IPS DF 6.9 (cell line): ENCODE data around the gene LRRTM4.

Source experiments
- DNase-seq: peaks from one replicate; pipeline ENCODE4 v3.0.0-alpha.2; 2013; ENCODE audit warnings: low read depth, low spot score
- H3K27ac ChIP-seq: one replicate; pipeline ENCODE4 v1.5.1; 2013; ENCODE audit warnings: low read length, control low read depth
- H3K27me3 ChIP-seq: 2 replicates; pipeline ENCODE4 v1.6.1; 2013; ENCODE audit warnings: mild to moderate bottlenecking, low read length; ENCODE audit not compliant: control insufficient read depth, insufficient read depth
- H3K36me3 ChIP-seq: 2 replicates; pipeline ENCODE4 v1.6.1; 2013; ENCODE audit warnings: low read length; ENCODE audit not compliant: control insufficient read depth, insufficient read depth
- H3K4me1 ChIP-seq: 2 replicates; pipeline ENCODE4 v1.6.1; 2013; ENCODE audit warnings: low read length; ENCODE audit not compliant: control insufficient read depth, insufficient read depth
- H3K4me3 ChIP-seq: 2 replicates; pipeline ENCODE4 v1.5.1; 2013; ENCODE audit warnings: mild to moderate bottlenecking, low read length
- H3K9me3 ChIP-seq: 2 replicates; pipeline ENCODE4 v1.6.1; 2013; ENCODE audit warnings: low read length, inconsistent platforms; ENCODE audit not compliant: control insufficient read depth, insufficient read depth
- WGBS: extraction: QIAGEN DNeasy Blood & Tissue Kit; methylation state at CpG from one replicate; pipeline ENCODE4 v1.1.7; 2013; ENCODE audit warnings: mixed read lengths, missing lambda C conversion rate; ENCODE audit not compliant: insufficient read length, insufficient coverage; 5-methylcytosine and 5-hydroxymethylcytosine counted together

LRRTM4 gene

DNA sequence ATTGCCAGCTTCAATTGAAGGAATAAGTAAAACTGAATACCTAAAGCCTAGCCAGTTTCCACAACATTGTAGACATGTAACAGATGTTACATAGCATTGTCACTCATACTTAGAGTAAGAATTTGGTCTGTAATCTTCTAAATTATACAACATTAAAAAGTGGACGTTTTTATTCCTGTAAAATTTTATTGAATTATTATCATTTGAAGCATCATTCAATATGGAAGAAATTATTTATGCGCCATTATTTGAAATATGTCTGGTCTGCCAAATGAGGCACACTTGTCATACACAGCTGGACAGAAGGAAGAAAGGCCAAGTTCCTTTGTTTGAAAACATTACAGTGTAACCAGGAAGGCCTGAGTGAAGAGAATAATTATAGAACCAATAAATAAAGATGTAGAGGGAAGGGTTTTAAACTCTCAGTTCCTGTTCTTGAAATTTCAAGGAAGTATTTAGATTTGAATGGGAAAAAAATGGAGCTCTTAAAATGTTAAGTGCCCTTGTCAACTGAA is 575.5 kb downstream of the LRRTM4 start:
- Histone ChIP-seq H3K9me3 (no peaks in the 10 kb centered on the region), H3K36me3 (no peaks in the 10 kb centered on the region), H3K4me1 (no peaks in the 10 kb centered on the region), H3K27ac (no peak overlapping the region), H3K27me3 (no peaks in the 10 kb centered on the region), H3K4me3 (no peak overlapping the region)
- no peak for DNase-seq
- WGBS: no CpG with 5 or more reads among the region's 2 CpGs

DNA sequence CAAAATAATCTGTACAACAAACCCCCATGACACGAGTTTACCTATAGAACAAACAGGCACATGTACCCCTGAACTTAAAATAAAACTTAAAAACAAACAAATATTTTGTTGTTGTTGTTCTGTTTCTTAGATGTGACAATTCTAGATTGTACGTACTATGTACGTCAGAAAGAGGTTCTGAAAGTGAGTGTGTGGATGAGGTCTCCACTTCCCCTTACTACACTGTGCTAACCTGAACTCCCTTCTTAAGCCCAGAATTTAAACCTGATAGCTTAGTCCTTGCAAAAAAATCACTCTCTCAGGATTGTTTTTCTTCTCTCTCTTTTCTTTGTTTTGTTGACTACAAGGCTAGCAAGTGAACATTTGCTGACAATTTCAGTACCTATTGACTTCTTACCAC is 581.6 kb downstream of the LRRTM4 start:
- no peak overlapping the region for H3K27ac ChIP-seq
- H3K36me3 ChIP-seq: no peaks in the 10 kb centered on the region
- H3K9me3 ChIP-seq: no peaks in the 10 kb centered on the region
- no peaks in the 10 kb centered on the region for H3K27me3 ChIP-seq
- H3K4me1 ChIP-seq: no peaks in the 10 kb centered on the region
- DNase-seq: no peak
- WGBS: no CpG with 5 or more reads among the region's 3 CpGs
- no peak overlapping the region for H3K4me3 ChIP-seq

DNA sequence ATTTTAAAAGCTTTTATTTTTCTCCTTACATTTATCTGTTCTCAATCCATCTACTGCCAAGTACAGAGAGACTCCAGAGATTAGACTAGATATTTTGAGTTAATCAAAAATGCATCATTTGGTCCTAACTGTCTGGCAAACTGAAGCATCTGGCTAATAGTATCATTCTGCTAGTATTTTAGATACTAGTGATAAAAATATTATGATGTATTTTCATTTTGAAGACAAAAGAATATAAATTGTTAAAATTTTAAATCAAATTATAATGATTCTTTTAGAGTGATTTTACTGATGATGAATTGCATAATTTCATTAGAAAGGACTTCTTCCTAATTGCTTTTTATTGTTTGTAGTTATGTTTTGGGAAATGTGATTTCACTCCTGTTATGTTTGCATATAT is 584.0 kb downstream of the LRRTM4 start:
- no peak overlapping the region for H3K4me3 ChIP-seq
- H3K27me3 ChIP-seq: no peaks in the 10 kb centered on the region
- H3K4me1 ChIP-seq: no peaks in the 10 kb centered on the region
- H3K27ac ChIP-seq: no peak overlapping the region
- no peak for DNase-seq
- no peaks in the 10 kb centered on the region for H3K9me3 ChIP-seq
- H3K36me3 ChIP-seq: no peaks in the 10 kb centered on the region

DNA sequence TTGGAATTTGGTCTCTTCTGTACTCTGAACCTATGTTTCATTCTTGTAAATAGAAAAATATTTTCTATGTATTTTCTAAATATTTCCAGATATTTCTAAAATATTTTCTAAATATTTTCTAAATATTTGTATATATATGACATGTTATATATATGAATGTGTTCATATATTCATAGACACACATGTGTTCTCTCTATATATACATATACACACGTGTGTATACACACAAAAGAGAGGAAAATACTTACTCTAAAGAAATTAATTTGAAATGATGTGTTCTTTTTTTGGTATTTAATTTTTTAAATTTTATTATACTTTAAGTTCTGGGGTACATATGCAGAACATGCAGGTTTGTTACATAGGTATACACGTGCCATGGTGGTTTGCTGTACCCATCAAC is 589.6 kb downstream of the LRRTM4 start:
- WGBS: no CpG with 5 or more reads among the region's 2 CpGs
- Histone ChIP-seq H3K4me1 (no peaks in the 10 kb centered on the region), H3K27me3 (no peaks in the 10 kb centered on the region), H3K27ac (no peak overlapping the region), H3K4me3 (no peak overlapping the region), H3K36me3 (no peaks in the 10 kb centered on the region), H3K9me3 (no peaks in the 10 kb centered on the region)
- DNase-seq: no peak

DNA sequence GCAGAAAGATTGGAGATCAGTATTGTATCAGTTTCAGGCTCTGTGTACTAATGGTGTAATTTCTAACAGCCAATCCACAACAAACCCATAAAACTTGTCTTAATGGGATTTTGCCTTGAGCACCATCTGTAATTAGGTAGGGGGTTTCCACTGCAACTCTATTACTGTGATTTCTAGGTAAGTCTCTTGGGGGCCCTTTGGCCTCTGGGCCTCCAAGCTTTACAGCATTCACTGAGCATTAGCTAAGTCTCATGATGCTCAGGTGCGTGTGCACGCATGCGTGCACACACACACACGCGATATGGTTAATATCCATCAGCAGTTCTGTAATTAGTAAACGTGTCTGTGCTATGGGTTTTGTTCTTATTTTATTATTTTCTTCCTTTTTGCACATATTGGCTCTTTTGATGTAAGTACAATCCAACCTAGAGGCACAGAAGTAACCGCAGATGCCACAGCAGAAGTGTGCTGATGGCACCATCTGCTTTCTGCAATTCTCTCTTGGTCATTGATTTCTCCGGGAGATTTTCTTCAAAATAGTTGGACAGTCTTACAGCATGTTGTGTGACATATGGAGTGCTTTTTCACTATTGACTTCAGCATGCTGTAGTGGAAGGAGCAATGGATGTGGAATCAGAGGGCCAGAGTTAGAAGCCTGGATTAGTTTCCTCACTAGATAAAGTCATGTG is 592.0 kb downstream of the LRRTM4 start:
- Histone ChIP-seq H3K27ac (no peak overlapping the region), H3K9me3 (no peaks in the 10 kb centered on the region), H3K27me3 (no peaks in the 10 kb centered on the region), H3K36me3 (no peaks in the 10 kb centered on the region), H3K4me1 (no peaks in the 10 kb centered on the region), H3K4me3 (no peak overlapping the region)
- no peak for DNase-seq
- WGBS: no CpG with 5 or more reads among the region's 8 CpGs

DNA sequence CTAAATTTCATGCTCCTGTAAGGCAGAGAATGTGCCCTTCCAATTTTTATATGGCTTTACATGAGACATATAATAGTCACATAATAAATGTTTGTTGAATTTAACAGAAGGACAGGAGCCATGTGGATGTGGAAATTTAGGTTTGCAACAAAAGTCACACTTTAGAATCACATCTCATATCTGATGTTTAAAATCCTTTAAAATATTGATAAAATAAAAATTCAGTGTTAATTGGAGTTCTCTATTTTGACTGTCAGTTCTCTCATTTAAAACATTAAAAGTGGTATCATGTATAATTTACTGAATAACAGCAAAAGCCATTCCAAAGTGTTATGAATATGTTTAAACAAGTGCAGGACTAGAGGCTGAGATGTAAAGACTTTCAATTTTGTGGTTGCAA is 594.1 kb downstream of the LRRTM4 start:
- DNase-seq: no peak
- Histone ChIP-seq H3K4me3 (no peak overlapping the region), H3K27me3 (no peaks in the 10 kb centered on the region), H3K27ac (no peak overlapping the region), H3K4me1 (no peaks in the 10 kb centered on the region), H3K9me3 (no peaks in the 10 kb centered on the region), H3K36me3 (no peaks in the 10 kb centered on the region)

DNA sequence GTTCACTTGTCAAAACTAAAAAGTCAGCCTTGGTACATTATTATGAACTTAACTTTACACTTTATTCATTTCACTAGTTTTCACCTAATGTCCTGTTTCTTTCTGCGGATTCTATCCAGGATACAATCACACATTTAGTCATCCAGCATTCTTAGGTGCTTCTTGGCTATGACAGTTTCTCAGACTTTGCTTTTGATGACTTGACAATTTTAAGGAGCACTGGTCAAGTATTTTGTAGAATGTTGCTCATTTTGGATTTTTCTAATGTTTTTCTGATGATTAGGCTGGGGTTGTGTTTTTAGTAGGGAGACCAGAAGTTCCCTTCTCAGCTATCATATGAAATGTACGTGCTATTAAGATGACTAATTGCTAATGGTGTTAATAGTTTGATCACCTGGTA is 601.2 kb downstream of the LRRTM4 start:
- no peaks in the 10 kb centered on the region for H3K36me3 ChIP-seq
- no peaks in the 10 kb centered on the region for H3K9me3 ChIP-seq
- no peak overlapping the region for H3K4me3 ChIP-seq
- DNase-seq: no peak
- H3K27ac ChIP-seq: no peak overlapping the region
- WGBS: no CpG with 5 or more reads among the region's 2 CpGs
- no peaks in the 10 kb centered on the region for H3K4me1 ChIP-seq
- H3K27me3 ChIP-seq: no peaks in the 10 kb centered on the region

DNA sequence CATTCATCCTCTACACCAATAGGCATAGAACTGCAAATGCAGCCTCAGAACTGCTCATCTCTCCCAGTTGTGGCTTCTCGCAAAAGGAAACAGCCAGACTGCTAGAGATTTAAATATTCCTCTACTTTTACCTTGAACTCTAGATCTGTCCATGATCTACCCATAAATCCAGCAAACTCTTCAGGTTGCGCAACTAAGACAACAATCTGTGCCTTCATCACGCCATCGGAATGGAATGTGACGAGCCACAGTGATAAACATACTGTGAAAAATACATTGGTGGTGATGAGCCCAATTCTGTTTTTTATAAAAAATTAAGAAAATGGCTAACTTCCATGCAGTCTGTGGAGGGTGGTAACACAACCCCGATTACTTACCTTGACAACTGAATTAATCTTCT is 626.7 kb downstream of the LRRTM4 start:
- no peaks in the 10 kb centered on the region for H3K9me3 ChIP-seq
- H3K4me3 ChIP-seq: no peak overlapping the region
- H3K4me1 ChIP-seq: no peaks in the 10 kb centered on the region
- no CpG with 5 or more reads among the region's 6 CpGs for WGBS
- H3K36me3 ChIP-seq: no peaks in the 10 kb centered on the region
- no peaks in the 10 kb centered on the region for H3K27me3 ChIP-seq
- DNase-seq: no peak
- no peak overlapping the region for H3K27ac ChIP-seq

- no CpG with 5 or more reads among the region's 1 CpG for WGBS
- no peaks in the 10 kb centered on the region for H3K4me1 ChIP-seq
- DNase-seq: no peak
- H3K27ac ChIP-seq: no peak overlapping the region
- H3K27me3 ChIP-seq: no peaks in the 10 kb centered on the region
- no peak overlapping the region for H3K4me3 ChIP-seq
- H3K36me3 ChIP-seq: no peaks in the 10 kb centered on the region
- H3K9me3 ChIP-seq: no peaks in the 10 kb centered on the region
These were observed 651.6 kb downstream of the LRRTM4 start for GRCh38 chr2:76870581-76870980.

- Histone ChIP-seq H3K9me3 (no peaks in the 10 kb centered on the region), H3K36me3 (no peaks in the 10 kb centered on the region), H3K27ac (no peak overlapping the region), H3K4me1 (no peaks in the 10 kb centered on the region), H3K4me3 (no peak overlapping the region), H3K27me3 (no peaks in the 10 kb centered on the region)
- no peak for DNase-seq
- no CpG with 5 or more reads among the region's 1 CpG for WGBS
These were observed 652.2 kb downstream of the LRRTM4 start for GRCh38 chr2:76870011-76870410.

DNA sequence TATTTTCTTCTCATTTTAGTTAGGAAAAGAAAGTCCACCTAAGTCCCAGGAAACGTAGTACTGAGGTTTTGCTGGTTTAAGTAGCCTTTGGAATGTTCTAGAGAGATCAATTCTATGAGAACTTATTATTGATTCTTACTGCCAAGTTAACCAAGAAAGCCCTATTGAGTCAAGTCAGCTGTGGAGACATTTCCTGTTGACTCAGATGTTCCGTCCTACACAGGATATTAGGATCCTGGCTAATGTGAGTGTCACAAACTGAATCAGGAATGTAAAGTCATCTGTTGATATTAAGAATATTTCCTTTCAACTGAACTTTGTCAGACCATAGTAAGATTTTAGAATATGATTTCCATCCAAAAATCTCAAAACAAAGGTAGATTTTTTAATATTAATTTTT is 654.3 kb downstream of the LRRTM4 start:
- DNase-seq: no peak
- no CpG with 5 or more reads among the region's 2 CpGs for WGBS
- no peak overlapping the region for H3K27ac ChIP-seq
- no peaks in the 10 kb centered on the region for H3K9me3 ChIP-seq
- no peaks in the 10 kb centered on the region for H3K27me3 ChIP-seq
- no peak overlapping the region for H3K4me3 ChIP-seq
- H3K36me3 ChIP-seq: no peaks in the 10 kb centered on the region
- H3K4me1 ChIP-seq: no peaks in the 10 kb centered on the region
